Stimulated activated CD8-positive, alpha-beta memory T cell treated with anti-CD3 and anti-CD28 coated beads, Interleukin-4, amount 100 ng/mL, for 4 hours (primary cell): Measurements from ENCODE around the gene ANKRD55.
"Not testable (repeated sequence)": the region's sequence is repeated elsewhere in the genome, so short reads cannot be mapped to it uniquely, and the experiment has no call there.

Source experiments
- DNase-seq, 2 donors: peaks; one replicate each; pipeline ENCODE4 v3.0.0-alpha.2; 2020; ENCODE audit warnings: low read depth in 2 of 2, low spot score in 1 of 2

Gene ANKRD55

GRCh38 chr5:56211298-56211865, 21.7 kb downstream of the ANKRD55 start:
- DNase-seq = no peak

GRCh38 chr5:56208681-56209080, 24.4 kb downstream of the ANKRD55 start:
- no peak for DNase-seq

DNA sequence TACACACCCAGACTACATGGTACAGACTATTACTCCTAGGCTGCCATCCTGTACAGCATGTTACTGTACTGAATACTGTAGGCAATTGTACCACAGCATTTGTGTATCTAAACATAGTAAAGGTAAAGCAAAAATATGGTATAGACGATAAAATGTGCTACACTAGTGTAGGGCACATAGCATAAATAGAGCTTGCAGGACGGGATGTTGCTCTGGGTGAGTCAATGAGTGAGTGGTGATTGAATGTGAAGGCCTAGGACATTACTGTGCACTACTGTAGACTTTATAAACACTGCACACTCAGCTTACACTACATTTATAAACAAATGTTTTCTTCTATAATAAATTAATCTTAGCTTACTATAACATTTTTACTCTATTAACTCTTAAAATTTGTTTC, 25.6 kb downstream of the ANKRD55 start:
- no peak for DNase-seq

DNA sequence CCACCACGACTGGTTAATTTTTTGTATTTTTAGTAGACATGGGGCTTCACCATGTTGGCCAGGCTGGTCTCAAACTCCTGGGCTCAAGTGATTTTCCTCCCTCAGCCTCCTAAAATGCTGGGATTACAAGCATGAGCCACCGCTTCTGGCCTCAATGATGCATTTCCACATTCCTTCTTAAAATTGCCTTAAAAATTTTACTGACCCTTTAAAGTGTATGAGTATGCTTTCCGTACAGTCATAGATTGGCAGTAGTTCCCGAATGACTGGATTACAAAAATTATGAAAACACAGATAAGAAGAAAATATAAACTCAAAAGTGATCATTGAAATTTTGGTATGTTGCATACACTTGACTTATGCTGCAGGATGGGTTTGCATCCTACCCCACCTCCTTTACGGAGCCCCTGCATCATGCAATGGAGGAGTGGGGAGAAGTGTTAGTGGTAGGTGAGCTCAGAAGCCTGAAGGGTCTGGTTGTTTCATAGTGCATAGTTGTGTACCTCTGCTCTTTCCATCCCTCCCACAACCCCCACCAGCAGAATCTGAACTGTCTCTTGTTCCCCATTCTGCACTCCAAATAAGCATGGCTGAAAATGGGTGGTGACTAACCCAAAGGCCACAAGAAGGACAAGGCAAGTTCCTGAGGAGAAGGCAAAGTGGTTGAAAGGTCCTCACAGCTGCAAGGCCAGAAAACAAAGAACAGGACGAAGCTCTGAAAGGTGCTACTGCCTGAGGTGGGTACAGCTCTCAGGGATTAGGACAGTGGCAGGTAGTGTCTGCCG, 26.8 kb downstream of the ANKRD55 start:
- DNase-seq = no peak

DNA sequence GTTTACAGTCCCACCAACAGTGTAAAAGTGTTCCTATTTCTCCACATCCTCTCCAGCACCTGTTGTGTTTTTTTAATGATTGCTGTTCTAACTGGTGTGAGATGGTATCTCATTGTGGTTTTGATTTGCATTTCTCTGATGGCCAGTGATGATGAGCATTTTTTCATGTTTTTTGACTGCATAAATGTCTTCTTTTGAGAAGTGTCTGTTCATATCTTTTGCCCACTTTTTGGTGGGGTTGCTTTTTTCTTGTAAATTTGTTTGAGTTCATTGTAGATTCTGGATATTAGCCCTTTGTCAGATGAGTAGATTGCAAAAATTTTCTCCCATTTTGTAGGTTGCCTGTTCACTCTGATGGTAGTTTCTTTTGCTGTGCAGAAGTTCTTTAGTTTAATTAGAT, 29.2 kb downstream of the ANKRD55 start:
- DNase-seq = not testable (repeated sequence)

DNA sequence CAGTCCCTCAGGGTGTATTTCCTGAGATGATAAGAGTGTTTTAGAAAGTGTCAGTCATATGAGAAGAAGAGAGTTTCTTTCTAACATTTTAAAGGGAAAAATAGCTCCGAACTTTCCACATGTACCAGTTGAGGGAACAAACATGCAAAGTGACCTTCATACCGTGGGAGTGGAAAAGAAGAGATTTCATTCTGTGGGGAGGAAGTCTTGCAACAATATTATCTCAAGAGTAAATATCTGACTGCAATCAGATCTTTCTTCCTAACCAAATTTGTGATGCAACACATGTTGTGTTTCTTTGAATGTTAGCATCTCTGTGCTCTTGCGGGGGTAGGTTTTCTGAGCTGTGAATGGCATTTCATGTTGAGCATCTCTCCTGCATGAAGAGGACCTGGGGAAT, 30.6 kb downstream of the ANKRD55 start:
- DNase-seq = no peak

DNA sequence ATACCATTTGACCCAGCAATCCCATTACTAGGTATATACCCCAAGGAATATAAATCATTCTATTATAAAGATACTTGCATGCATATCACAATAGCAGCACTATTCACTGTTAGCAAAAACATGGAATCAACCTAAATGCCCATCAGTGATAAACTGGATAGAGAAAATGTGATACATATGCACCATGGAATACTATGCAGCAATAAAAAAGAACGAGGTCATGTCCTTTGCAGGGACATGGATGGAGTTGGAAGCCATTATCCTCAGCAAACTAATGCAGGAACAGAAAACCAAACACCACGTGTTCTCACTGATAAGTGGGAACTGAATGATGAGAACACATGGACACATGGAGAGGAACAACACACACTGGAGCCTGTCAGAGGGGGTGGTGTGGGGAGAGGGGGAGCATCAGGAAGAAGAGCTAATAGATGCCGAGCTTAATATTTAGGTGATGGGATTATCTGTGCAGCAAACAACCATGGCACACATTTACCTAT, 31.3 kb downstream of the ANKRD55 start:
- DNase-seq = not testable (repeated sequence)

- DNase-seq = peak in 1 of 2 donors; percentile 11
These were observed 32.0 kb downstream of the ANKRD55 start for GRCh38 chr5:56200971-56201666.

DNA sequence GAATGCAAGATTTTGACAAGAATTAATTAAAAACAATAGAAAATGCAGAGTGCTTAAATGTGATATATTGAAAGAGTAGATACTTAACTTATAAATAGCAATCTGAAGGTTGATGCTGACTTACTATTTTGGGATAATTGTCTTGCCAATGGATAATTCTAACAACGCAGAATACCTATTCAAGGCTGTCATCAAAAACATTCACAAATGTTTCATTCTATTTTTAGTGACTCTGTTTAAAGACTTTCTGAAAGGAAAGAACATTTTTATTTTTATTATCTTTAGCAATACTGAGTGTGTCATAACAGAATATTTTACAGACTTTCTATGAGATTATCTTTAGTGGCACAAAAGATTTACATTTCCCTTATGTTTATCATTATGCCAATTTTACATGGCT, 38.1 kb downstream of the ANKRD55 start:
- no peak for DNase-seq

- no peak for DNase-seq
These were observed 40.9 kb downstream of the ANKRD55 start for GRCh38 chr5:56192246-56192645.

DNA sequence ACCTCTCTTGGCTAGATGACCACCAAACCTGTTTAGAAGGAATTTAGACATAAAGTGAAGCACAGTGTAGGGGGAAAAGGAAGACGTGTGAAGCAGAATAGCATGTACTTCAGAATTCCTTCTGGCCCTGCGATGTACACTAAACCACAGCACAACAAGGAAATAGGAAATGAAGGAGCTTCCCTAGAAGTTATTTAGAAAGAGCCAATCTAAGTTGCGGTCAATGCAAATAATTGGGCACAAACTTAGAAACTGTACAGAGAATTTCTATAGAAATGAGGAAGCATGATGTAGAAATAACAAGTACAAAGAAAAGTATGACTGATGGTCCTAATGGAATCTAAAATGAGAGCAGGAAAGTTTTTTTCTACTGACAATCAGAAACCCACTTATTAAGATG, 41.5 kb downstream of the ANKRD55 start:
- DNase-seq = no peak

DNA sequence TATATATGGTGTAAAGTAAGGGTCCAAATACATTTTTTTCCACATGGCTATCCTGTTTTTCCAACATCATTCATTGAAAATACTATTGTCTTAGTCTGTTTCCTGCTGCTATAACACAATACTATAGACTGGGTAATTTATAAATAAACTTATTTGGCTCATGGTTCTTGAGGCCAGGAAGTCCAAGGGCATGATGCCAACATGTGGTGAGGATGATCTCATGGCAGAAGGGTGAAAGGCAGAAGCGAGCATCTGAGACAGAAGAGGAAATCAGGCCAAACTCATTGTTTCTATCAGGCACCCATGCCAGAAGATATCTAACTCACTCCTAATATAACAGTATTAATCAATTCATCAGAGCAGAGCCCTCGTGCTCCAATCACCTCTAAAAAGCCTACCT, 42.6 kb downstream of the ANKRD55 start:
- DNase-seq = no peak

DNA sequence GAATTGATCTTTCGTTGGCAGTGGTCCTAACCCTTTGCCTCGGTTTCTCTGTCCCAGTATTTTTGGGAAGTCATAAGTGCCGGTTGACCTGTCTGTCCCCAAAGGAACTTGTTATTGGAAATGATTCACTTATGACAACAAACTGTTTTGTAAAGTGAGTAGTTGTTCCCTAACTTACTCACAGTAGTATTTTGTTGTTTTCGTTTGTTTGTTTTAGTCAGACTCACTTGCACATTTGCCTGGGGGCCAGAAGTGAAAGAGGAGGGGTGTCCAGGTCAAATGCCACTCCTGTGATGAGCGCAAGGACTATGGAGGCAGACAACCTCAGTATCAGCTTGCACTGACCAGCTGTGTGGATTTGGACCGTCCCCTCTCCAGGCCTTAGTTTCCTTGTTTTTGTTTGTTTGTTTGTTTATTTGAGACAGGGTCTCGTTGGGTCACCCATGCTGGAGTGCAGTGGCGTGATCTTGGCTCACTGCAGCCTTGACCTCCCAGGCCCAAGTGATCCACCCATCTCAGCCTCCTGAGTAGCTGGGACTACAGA, 47.3 kb downstream of the ANKRD55 start:
- DNase-seq = no peak

DNA sequence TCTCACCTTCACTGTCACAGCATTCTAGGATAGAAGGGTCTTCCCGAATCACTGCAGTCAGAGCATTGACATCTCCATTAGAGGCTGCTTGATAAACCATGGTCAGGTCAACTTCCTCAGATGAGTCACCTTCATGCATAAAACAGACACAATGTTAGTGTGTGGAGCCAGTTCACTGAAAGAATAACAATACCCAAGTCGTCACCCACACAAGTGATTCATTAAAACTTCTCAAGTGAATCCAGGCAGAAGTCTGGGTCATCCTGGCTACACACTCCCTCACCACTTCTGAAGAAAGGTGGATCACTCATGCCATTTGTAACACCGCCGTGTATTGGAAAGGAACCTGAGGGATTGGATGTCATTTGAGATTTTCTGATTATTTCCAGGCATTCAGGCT, 49.6 kb downstream of the ANKRD55 start:
- no peak for DNase-seq

- DNase-seq = no peak
These were observed 53.7 kb downstream of the ANKRD55 start for GRCh38 chr5:56179442-56179841.

DNA sequence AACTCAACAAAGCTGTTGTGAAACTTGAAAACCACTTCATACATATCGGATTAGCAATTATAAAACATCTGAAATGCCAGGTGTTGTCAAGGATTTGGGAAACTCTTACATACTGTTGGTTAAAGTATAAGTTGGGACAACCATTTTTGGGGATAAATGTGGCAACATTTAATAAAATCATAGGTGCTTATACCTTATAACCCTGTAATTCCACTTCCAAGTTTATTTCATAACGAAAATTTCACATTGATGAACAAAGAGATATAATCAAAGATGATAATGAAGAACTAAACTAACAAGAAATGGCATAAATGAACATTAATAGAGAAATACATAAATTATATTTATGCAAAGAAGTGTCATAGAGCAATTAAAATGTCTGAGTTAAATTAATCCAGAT, 54.3 kb downstream of the ANKRD55 start:
- no peak for DNase-seq

- DNase-seq = no peak
These were observed 56.1 kb downstream of the ANKRD55 start for GRCh38 chr5:56176871-56177533.

DNA sequence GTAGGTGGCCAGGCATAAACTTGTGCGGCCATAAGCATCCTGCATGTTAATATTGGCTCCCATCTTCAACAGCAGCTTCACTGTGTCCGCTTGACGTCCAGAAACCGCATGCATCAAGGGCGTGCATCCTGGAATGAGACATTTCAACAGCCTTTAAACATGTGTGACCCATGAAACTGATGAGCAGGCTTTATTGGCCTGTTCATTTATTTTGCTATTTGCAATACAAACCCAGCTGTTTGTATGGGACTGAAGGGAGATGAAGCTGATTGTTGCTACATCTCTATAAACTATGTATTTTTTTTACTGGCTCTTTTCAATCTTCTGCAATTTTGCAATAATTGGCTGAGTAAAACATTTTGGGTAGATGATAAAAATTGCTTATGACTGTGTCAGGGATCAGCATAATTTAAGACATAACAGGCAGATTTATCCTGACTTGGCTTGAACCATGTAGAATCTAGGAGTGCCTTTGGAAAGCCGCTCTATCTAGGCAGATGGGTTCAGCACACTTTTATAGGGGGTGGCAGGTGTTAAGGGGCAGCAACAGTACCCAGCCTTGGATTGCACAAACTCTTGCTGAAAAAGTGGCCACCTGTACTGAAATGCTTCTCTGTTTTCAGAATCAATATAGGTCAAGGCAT, 56.9 kb downstream of the ANKRD55 start:
- DNase-seq = no peak

DNA sequence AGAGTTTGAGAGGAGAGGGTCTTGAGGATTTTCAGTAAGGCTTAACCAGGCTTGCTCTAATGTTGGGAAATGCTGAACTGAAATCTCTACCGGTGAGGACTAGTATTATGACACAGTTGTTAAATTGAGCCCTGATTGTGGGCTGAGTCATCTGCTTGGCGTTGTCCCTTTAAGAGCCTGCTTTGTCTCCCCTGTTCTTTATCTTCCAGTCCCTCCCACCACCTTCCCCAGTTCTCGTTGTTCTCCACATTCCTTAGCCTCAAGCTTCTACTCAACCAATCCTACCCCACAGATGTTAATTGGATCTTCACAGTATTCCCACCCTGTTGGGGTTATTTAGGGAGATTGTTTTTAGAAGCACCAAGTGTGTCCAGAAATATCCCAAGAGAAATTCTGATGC, 57.6 kb downstream of the ANKRD55 start:
- no peak for DNase-seq

DNA sequence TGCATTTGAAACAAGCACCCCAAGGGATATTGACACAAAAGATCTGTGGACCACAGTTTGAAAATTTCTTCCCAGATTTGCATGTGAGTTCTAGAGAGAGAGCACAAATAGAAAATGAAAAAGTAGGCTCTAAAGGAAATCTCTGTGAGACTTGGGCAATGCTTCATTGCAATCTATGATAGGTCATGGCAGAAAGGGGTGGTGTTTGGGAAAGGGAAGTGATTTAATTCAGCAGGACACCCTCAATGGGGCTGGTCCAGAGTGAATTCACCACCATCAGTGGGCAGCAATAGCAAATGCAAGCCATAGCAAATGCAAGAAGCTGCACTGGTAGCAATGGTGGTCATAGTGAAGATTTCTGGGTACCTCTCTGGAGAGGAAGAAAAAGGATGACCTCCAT, 58.1 kb downstream of the ANKRD55 start:
- DNase-seq = no peak

DNA sequence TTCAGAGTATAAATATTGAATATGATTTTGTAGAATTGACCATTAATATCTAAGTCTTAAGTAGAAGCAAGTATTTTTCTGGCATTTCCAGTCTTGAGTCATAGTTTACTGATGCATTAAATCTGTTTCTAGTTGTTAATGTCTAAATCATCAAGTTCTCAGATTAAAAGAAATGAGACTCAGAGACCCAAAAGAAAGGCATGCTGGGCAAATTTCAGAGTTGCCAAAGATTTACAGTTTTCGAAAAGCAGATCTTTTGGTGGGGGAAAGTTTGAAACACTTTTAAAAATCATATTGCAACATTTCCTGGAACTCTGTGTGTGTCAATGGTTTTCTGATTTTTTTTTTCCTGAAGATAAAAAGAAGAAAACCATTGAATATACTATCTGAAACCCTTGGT, 60.9 kb downstream of the ANKRD55 start:
- DNase-seq = no peak
